Activated CD4-positive, alpha-beta T cell treated with anti-CD3 and anti-CD28 coated beads for 36 hours (primary cell): ENCODE measurements around the gene ZNF311. TPM values are rescaled to one million over a fixed set of nuclear protein-coding genes. Genes with fewer than 3 reads are reported as not detected.
A peak's percentile ranks its signal among the peaks of the same experiment; 100 is the strongest.
"Not testable (repeated sequence)": the region's sequence is repeated elsewhere in the genome, so short reads cannot be mapped to it uniquely, and the experiment has no call there.

Experiments
- ATAC-seq: fragments of 200-7000 bp; cut with Tn5 transposase; one replicate; pipeline ENCODE4 v1.10.0; 2021; ENCODE audit warnings: mild to moderate bottlenecking, moderate library complexity
- CTCF ChIA-PET: fragments of 350-600 bp; sonication (Branson Sonifier 250); formaldehyde crosslinking; loops from one replicate; lab custom pipeline; 2021; ENCODE audit warnings: antibody characterized with exemption; lab: Charles Lee
- POLR2A ChIA-PET: fragments of 350-600 bp; sonication (Branson Sonifier 250); formaldehyde crosslinking; loops from one replicate; lab custom pipeline; 2021; ENCODE audit warnings: antibody characterized with exemption, inconsistent platforms; lab: Charles Lee
- DNase-seq: peaks from one replicate; pipeline ENCODE4 v3.0.0-alpha.2; 2020
- H3K27ac Mint-ChIP-seq: one replicate; pipeline ENCODE4 v1.8.0; 2021; ENCODE audit warnings: mixed read lengths
- H3K27me3 Mint-ChIP-seq: one replicate; pipeline ENCODE4 v1.8.0; 2021; ENCODE audit warnings: mixed read lengths
- H3K36me3 Mint-ChIP-seq: one replicate; pipeline ENCODE4 v1.8.0; 2021; ENCODE audit warnings: low read depth, mixed read lengths
- H3K4me1 Mint-ChIP-seq: one replicate; pipeline ENCODE4 v1.8.0; 2021; ENCODE audit warnings: mixed read lengths
- H3K4me3 Mint-ChIP-seq: one replicate; pipeline ENCODE4 v1.8.0; 2021; ENCODE audit warnings: mild to moderate bottlenecking, moderate library complexity, mixed read lengths
- H3K9me3 Mint-ChIP-seq: one replicate; pipeline ENCODE4 v1.8.0; 2021; ENCODE audit warnings: low read depth, mixed read lengths
- intact Hi-C, 2 experiments: fragments of 100-400 bp; cut with DNase I in 1 of 2; cut with micrococcal nuclease in 1 of 2; formaldehyde crosslinking; loops; one replicate each; pipeline versions ENCODE4 v1.14.2 to v1.15.1; 2022 to 2024; cut with DNase I, micrococcal nuclease
- total RNA-seq, 2 experiments: library from RNA; stranded (reverse); gene quantifications; one replicate each; pipeline ENCODE4 v1.2.3, GENCODE V29; 2021

ZNF311 gene
- total RNA-seq, 2 experiments from 2014 or later: 0.98 to 1.0 TPM

DNA sequence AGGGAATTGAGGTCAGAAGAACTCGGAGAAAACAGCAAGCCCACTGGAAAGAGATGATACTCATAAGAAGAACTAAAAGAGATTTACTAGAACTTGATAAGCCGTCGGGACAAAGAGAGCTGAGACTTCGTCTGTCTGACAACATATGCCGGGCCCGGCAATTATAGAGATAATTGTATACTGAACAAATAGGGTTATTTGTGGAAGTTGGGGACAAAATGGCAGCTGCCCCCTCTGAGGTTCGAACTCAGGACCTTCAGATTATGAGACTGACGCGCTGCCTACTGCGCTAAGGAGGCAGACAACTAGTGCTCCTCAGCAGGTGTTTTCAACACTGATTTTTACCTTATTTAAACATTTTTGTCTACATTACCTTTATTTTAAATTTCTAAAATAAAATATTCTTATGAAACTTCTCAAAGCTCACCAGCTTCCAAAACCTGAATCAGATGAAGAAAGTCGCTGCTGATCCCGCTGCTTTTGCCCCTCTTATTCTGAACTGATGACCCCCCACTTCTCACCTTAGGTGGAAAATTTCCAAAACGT lies 52.0 kb downstream of the ZNF311 start:
- Mint-ChIP-seq H3K27me3 (peaks cover 4% of the 10 kb centered on the region), H3K4me1 (peaks cover 14% of the 10 kb centered on the region), H3K9me3 (no peaks in the 10 kb centered on the region), H3K4me3 (peak overlapping the region; percentile 81), H3K36me3 (no peaks in the 10 kb centered on the region), H3K27ac (peak overlapping the region; percentile 52)
- POLR2A ChIA-PET: no interaction called here
- intact Hi-C loops: loop anchor here (1.0 kb wide), 1 partner anchor 9 kb away; no protein-coding TSS in a partner anchor
- DNase-seq: peak; percentile 78
- ATAC-seq: peak; percentile 80
- CTCF ChIA-PET: interaction anchor here (1.3 to 1.9 kb wide), 2 partner anchors 28 to 115 kb away, joined by 5 to 7 read pairs; no protein-coding TSS in a partner anchor

DNA sequence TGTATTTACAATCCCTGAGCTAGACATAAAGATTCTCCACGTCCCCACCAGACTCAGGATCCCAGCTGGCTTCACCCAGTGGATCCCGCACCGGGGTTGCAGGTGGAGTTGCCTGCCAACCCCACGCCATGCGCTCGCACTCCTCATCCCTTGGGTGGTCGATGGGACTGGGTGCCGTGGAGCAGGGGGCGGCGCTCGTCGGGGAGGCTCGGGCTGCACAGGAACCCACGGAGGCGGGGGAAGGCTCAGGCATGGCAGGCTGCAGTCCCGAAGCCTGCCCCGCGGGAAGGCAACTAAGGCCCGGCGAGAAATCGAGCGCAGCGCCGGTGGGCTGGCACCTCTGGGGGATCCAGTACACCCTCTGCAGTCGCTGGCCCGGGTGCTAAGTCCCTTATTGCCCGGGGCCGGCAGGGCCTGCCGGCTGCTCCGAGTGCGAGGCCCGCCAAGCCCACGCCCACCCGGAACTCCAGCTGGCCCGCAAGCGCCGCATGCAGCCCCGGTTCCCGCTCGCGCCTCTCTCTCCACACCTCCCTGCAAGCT lies 55.4 kb downstream of the ZNF311 start:
- DNase-seq, H3K9me3 Mint-ChIP-seq, H3K27me3 Mint-ChIP-seq, H3K36me3 Mint-ChIP-seq, H3K27ac Mint-ChIP-seq, ATAC-seq, POLR2A ChIA-PET, H3K4me3 Mint-ChIP-seq, CTCF ChIA-PET: not testable (repeated sequence)
- peaks cover 14% of the 10 kb centered on the region for H3K4me1 Mint-ChIP-seq
- intact Hi-C loops: loop anchor here in 1 of 2 experiments (10.0 kb wide), 1 partner anchor 225 kb away; no protein-coding TSS in a partner anchor

DNA sequence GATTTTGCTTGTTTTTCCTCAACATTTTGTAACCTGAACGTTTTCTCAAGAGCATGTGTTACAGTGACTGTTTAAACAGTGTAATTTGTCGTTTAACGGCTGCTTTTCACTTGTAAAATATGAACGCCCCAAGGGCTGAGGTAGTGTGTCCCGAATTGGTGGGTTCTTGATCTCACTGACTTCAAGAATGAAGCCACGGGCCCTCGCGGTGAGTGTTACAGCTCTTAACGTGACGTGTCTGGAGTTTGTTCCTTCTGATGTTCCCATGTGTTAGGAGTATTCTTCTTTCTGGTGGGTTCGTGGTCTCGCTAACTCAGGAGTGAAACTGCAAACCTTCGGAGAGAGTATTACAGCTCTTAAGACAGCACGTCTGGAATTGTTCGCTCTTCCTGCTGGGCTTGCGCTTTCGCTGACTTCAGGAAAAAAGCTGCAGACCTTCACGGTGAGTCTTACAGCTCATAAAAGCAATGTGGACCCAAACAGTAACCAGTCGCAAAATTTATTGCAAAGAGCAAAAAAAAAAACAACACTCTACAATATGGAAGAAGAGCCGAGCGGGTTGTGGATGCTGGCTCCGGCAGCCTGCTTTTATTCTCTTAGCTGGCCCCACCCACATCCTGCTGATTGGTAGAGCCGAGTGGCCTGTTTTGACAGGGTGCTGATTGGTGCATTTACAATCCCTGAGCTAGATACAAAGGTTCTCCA lies 56.2 kb downstream of the ZNF311 start:
- DNase-seq: no peak
- H3K27me3 Mint-ChIP-seq: no peaks in the 10 kb centered on the region
- ChIA-PET CTCF (no interaction called here), POLR2A (no interaction called here)
- intact Hi-C loops: loop anchor here in 1 of 2 experiments (10.0 kb wide), 1 partner anchor 224 kb away; no protein-coding TSS in a partner anchor
- H3K27ac Mint-ChIP-seq: no peak overlapping the region
- H3K4me1 Mint-ChIP-seq: peaks cover 14% of the 10 kb centered on the region
- ATAC-seq: no peak
- H3K4me3 Mint-ChIP-seq: no peak overlapping the region
- H3K9me3 Mint-ChIP-seq: no peaks in the 10 kb centered on the region
- no peaks in the 10 kb centered on the region for H3K36me3 Mint-ChIP-seq

DNA sequence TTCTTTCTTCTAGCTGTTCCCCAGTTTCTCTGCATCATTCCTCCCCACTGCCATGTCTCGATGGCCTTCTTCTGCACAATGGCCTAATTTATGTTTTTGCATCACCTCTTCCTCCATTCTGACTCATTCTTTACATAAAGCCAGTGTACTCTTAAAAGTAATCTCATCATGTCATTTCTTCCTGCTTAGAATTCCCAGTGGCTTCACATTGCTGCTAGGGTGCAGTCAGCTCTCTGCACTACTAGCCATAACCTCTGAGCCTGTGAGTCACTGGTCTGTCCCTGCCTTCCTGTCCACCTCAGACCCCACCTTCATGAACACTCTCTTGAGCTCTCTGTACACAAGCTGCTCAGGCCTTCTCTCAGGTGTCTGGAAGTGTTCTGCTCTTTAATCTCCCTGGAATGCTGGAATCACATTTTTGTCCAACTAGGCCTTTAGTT lies 57.3 kb downstream of the ZNF311 start:
- no peak for DNase-seq
- H3K36me3 Mint-ChIP-seq: no peaks in the 10 kb centered on the region
- no peak overlapping the region for H3K4me3 Mint-ChIP-seq
- intact Hi-C loops: loop anchor here in 1 of 2 experiments (10.0 kb wide), 1 partner anchor 223 kb away; no protein-coding TSS in a partner anchor
- H3K27ac Mint-ChIP-seq: no peak overlapping the region
- H3K4me1 Mint-ChIP-seq: peaks cover 18% of the 10 kb centered on the region
- POLR2A ChIA-PET: no interaction called here
- CTCF ChIA-PET: no interaction called here
- ATAC-seq: no peak
- no peaks in the 10 kb centered on the region for H3K9me3 Mint-ChIP-seq
- no peaks in the 10 kb centered on the region for H3K27me3 Mint-ChIP-seq

DNA sequence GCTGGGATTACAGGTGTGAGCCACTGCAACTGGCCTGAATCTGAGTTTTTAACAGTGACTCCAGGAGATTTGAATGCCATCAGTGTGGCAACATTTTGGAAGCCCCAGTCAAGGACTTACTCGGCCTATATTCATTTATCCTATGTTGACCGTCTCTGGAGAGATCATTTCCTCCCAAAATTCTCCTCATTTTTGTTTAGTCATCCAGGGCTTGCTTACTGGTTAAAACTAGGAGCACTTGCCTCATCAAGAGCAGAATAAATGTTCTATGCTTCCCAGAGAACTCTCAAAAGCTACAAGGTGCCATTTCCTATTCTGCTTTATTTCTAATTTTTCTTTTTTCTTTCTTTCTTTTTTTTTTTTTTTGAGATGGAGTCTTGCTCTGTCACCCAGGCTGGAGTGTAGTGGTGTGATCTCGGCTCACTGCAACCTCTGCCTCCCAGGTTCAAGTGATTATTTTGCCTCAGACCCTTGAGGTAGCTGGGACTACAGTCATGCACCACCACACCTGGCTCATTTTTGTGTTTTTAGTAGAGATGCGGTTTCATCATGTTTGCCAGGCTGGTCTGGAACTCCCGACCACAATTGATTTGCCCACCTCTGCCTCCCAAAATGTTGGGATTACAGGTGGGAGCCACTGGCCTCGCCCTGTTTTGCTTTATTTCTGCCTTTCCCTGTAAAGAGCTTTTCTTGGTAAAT lies 57.9 kb downstream of the ZNF311 start:
- CTCF ChIA-PET: no interaction called here
- no peaks in the 10 kb centered on the region for H3K27me3 Mint-ChIP-seq
- H3K4me3 Mint-ChIP-seq: no peak overlapping the region
- DNase-seq: no peak
- intact Hi-C loops: loop anchor here in 1 of 2 experiments (10.0 kb wide), 1 partner anchor 222 kb away; no protein-coding TSS in a partner anchor
- no peak overlapping the region for H3K27ac Mint-ChIP-seq
- no peaks in the 10 kb centered on the region for H3K36me3 Mint-ChIP-seq
- ATAC-seq: no peak
- peaks cover 22% of the 10 kb centered on the region for H3K4me1 Mint-ChIP-seq
- H3K9me3 Mint-ChIP-seq: no peaks in the 10 kb centered on the region
- POLR2A ChIA-PET: no interaction called here

DNA sequence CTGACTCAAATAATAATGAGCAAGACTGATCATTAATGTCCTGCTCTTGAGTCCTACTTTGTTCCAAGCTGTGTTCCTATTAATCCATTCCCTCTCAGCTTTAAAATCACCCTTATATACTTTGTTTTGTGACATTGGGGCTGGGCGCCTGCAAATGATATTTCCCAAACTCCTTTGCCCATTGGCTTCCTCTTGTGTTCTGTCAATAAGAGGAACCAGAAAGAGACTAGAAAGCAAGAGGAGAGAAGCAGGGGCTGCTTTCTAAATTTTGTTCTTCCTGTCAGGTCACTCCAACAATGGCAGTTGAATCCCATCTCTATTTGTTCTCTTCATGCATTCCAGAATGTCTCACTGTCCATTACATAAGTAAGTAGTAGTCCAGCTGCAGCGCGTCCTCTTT lies 59.8 kb downstream of the ZNF311 start:
- no peak overlapping the region for H3K27ac Mint-ChIP-seq
- intact Hi-C loops: loop anchor here (2.0 to 10.0 kb wide), 2 partner anchors 221 to 1043 kb away; no protein-coding TSS in a partner anchor
- H3K36me3 Mint-ChIP-seq: no peaks in the 10 kb centered on the region
- no peak for ATAC-seq
- H3K9me3 Mint-ChIP-seq: no peaks in the 10 kb centered on the region
- POLR2A ChIA-PET: no interaction called here
- CTCF ChIA-PET: interaction anchor here (0.7 to 0.9 kb wide), 2 partner anchors 36 to 53 kb away, joined by 3 read pairs; no protein-coding TSS in a partner anchor
- no peak for DNase-seq
- no peak overlapping the region for H3K4me3 Mint-ChIP-seq
- H3K4me1 Mint-ChIP-seq: peaks cover 31% of the 10 kb centered on the region
- no peaks in the 10 kb centered on the region for H3K27me3 Mint-ChIP-seq

Other genes with a start within 250 kb of the ZNF311 start
- 10 to 100 TPM; 48.5 to 54.6 TPM for gene TRIM27, start 81.3 kb downstream of the ZNF311 start, total RNA-seq
- gene OR2W1, start 39.9 kb upstream of the ZNF311 start, total RNA-seq: not detected
- not detected for gene OR2B3, start 82.0 kb upstream of the ZNF311 start, total RNA-seq
- not detected for gene OR2J1, start 94.2 kb upstream of the ZNF311 start, total RNA-seq
- not detected for gene OR2J3, start 102.7 kb upstream of the ZNF311 start, total RNA-seq
- gene OR2J2, start 165.6 kb upstream of the ZNF311 start, total RNA-seq: not detected